AG08396 (cell line): ENCODE measurements around the gene CSF3.

Experiments used
- DNase-seq: peaks from one replicate; pipeline ENCODE4 v3.0.0; 2012; ENCODE audit warnings: low spot score, mixed read lengths

CSF3 gene

DNA sequence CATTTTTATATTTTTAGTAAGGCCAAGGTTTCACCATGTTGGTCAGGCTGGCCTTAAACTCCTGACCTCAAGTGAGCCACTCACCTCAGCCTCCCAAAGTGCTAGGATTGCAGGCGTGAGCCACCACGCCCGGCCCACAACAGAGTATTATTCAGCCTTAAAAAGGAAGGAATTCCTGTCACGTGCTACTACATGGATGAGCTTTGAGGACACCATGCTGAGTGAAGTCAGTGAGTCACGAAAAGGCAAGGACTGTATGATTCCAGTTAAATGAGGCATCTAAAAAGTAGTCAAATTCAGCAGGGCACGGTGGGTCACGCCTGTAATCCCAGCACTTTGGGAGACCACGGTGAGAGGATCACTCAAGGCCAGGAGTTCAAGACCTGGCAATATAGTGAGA, 9.7 kb downstream of the CSF3 start:
- no peak for DNase-seq

DNA sequence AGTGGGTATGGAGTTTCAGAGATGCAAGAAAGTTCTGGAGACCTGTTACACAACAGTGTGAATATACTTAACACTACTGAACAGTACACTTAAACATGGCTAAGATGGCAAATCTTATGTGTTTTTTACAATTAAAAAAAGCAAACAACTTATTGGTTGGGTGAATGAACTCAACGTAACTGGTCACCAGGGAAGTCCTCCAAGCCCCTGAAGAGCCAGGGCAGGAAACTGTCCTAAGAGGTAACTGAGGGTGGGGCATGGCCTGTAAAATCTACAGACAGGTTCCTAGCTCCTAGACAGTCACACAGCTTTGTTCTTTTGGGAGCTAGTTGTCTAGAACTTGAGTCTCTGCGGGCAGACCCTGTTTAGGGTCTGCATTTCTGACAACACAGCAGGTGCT, 10.3 kb downstream of the CSF3 start:
- DNase-seq, result no peak

DNA sequence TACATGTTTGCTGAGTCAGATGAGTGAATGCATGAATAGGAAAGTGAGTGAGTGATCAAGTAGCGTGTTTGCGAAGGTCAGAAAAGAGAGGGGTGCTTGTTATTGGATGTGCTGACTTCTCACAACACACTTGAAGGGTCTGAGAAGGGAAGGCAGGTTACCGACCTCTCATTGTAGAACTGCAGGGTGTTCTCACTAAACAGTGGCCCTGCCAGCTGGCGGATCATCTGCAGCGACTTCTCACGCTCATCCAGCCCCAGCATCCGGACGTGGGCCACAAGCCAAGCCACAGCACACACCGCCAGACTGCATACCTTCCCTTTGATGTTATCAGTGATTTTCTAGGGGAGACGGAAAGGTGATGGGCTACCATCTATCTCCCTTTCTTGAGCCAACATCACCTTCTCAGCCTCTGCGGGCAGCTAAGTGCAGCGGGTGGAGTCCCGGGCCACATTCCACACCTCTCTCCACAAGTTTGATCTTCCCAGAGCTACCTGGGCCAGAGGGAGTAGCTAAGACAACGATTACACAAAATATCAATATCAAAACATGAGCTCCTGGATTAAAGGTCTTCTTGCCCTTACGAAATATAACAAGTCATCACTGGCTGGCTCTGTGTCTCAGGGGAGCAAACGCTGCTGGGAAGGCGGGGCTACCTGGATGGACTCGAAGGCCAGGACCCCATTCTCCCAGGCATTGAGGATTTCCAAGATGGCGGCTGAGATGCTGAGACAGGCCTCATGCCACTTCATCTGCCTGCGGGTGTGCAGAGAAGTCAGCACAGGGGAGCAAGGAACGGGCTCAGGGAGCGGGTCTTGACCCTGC, 11.0 kb downstream of the CSF3 start:
- DNase-seq, result no peak

DNA sequence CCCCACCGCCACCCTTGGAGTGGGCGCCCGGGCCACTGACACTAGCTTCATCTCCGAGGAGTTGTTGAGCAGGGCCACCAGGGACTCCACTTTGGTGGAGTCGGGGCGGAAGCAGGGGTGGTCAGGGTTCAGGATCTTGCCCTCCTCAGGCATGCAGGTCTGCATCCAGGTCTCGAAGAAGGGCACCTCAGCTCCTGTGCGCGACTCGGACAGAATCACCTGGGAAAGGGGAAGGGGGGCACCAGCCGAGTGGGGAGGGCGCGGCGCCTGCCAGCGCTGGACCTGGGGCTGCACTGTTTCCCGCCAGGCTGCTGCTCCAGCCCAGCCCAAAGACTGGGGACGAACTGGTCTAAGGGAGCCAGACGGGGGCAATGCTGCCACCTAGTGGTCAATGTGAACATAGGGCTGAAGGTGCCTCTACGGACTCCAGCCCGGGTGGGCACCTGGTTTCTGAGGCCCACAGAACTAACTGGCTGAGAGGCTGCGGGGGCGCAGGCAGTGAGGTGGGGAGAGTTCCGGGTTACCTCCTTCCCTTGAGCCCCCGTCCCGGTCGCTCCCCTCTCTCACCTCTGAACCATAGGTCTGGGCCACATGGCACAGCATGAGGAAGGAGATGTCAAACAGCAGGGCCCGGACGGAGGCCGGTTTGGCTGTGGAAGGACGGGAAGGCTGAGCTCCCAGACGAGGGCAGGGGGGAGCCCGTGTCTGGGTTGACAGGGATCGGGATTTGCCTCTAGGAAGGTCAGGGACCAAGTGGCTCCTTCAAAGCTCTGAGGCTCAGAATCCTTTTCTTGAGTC, 11.8 kb downstream of the CSF3 start:
- peak; percentile 88 for DNase-seq

GRCh38 chr17:40027614-40028012, 12.4 kb downstream of the CSF3 start:
- no peak for DNase-seq

DNA sequence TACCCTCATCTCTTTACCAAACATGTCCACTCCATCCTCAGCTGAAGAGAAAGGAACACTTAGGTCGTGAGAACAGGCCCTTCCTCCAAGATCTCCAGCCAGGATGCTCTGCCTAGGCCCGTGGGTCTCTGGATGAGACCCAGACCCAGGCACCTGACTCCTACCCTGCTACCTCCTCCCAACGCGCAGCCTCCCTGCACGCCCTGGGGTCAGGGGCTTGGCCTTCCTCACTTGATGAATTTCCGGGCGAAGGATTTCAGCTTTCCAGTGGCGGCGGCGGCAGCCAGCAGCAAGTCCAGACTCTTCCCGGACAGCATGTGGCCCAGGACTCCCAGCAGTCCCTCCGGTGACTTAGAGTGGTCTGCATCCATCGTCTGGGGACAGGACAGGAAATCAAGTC, 13.4 kb downstream of the CSF3 start:
- DNase-seq, result no peak

DNA sequence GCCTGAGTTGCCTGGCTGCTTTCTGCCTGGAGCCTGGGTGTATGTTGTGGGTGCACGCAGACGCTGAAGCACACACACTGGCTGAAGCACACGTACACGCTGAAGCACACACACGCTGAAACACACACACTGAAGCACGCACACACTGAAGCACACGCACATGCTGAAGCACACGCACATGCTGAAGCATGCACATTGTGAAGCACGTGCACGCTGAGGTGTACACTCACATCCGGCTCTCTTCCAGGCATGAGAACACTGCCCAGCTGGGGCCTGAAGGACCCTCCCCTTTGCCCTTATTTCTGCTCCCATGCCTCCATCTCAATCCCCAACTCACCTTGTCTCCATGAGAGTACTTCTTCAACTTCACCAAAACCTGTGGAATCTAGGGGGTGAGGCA, 16.5 kb downstream of the CSF3 start:
- no peak for DNase-seq

GRCh38 chr17:40032322-40033320, 17.4 kb downstream of the CSF3 start:
- DNase-seq, result no peak

GRCh38 chr17:40033339-40033738, 18.1 kb downstream of the CSF3 start:
- no peak for DNase-seq

GRCh38 chr17:40034426-40035161, 19.4 kb downstream of the CSF3 start:
- DNase-seq, result no peak

GRCh38 chr17:40035162-40035559, 19.9 kb downstream of the CSF3 start:
- peak; percentile 52 for DNase-seq

GRCh38 chr17:40038882-40039513, 23.8 kb downstream of the CSF3 start:
- DNase-seq, result peak; percentile 91

GRCh38 chr17:40041196-40041595, 26.0 kb downstream of the CSF3 start:
- no peak for DNase-seq

DNA sequence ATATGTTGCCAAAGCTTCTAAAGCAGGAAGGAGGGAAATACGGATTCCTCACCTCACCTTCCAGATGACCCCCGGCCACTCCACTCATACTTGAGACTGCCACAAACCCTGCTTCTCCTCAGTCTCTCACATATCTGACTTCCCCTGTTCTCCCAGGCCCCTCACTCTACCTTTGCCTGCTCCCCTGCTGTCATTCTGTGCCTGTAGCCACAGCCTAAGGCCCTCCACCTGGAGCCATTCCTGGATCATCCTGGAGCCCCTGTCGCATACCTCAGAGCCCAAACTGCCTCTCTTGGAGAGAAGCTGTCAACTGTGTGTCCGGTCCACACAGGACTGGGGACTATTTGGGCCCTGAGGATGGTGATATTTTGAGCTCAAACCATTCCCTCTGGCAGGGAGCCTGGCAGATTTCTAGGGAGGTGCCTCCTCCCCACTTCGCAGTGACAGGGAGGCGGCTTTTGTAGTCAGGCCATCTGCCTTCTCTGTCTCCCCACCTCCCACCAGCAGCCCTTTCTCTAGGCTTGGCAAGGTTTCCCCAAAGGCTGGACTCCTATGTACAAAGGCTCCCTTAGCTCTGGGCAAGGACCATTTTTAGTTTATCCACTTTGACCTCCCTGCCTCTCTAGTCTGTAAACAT, 41.3 kb downstream of the CSF3 start:
- DNase-seq, result no peak

DNA sequence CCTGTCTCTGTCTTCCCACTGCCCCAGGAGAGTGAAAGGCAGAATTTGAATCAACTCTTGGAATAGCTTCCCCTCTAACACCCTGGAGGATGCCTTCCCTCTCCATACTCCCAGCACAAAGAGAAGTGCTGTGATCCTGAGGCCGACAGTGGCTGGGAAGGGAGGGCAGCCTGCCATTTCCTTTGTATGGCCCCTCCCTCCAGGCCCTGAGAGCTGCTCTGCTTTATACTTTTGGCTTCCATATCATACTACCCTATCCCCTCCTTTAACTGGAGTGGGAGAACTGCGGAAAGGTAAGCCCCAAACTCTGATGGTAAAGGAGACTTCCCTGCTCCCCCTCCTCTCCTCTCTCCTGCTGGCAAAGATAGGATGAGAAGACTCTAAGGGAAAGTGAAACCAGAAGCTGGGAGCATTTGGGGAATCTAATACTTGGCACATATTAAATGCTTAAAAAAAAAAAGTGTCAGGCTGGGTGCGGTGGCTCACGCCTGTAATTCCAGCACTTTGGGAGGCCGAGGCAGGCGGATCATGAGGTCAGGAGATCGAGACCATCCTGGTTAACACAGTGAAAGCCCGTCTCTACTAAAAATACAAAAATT, 43.0 kb downstream of the CSF3 start:
- peak; percentile 58 for DNase-seq

DNA sequence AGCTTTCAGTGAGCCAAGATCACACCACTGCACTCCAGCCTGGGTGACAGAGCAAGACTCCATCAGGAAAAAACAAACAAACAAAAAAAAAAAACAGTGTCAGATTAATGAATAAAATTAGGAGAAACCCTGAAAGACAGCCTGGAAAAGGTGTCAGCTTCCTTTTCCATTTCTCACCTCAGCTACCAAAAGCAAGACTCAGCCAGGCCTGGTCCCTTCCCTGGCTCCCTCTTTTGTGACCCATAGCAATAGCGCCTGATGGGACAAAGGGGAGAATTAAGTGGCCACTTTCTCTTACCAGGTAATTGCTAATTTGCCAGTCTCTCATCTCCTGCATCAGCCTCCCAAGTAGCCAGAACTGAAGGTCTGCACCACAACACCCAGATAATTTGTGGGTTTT, 43.6 kb downstream of the CSF3 start:
- DNase-seq, result no peak

DNA sequence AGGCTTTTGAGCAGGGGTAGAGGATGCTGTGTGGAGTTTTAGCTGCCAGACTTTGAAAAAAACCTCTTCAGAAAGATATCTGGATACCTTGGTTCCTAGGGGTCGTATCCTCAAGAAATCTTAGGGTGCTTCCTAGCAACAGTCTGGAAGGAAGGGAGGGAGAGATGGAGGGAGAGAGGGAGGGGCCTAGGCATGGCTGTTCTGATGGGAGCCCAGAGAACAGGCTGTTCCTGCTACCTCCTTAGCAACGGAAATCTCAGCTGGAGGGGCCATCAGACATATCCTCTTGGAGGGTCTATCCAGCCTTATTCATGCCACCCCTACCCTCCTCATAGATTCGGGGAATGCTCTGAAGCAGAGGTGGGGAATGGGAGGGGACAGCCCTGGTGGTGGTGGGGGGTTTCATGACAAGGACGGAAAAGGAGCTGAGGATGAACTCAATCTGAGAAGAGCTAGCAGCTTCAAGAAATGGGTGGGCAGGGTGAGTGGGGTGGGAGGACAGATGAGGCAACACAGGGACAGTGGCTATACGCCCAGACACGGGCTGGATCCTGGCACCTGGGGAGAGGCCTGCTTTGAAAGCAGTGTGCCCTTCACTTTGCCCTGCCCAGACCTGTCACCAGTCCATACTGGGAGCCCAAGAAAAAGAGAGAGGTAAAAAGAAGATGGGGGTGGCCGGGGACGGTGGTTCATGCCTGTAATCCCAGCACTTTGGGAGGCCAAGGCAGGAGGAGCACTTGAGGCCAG, 44.7 kb downstream of the CSF3 start:
- no peak for DNase-seq

DNA sequence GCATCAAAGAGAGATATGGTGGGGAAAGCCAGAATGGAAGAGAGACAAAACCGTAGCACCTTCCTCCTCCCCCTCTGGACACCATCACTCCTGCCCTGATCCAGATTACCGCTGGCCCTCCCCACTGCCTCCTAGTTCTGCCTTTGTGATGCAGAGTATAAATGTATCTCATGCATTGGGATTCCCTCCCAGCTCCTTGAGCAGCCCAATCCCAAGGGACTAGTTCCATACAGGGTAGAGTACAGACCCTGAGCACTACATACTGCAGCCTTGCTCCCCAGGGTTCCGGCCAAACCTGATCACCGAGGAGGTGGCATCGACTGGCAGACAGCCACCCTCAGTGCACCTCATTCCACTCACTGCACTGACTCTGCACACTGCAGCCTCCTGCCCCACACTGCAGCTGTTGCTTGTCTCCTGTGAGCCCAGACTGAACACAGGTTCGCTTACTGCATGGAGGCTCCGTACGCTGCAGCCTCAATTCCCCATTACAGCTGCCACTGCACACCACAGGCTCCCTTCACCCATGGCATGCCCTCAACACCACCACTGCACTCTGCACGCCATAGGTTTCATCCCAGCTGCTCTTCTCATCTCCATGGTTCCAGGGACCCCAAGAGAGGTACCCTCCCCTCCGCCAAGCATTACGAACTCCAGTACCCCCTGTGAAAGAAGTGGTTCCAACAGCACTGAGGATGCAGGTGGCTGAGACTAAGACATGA, 45.8 kb downstream of the CSF3 start:
- no peak for DNase-seq

DNA sequence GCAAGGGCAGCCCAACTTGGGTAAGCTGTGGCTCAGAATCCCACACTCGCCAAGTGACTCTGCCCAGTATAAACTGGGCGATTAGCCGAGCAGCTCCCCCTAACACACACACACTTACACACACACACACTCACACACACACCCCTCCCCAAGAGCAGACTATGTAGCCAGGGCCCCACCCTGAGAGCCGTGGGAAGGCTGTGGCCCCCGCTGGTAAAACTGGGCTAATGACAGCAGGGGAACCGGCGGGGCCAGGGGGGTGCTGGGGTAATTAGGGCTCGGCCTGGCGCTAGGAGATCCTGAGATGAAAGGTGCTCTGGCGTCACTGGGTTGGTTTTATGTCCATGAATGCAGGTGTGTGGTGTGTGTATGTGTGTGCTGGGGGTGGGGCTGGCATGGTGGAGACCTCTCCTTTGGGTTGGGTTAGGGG, 46.4 kb downstream of the CSF3 start:
- DNase-seq, result no peak
